Hematopoietic multipotent progenitor cell treated with erythropoietin and hydrocortisone succinate and interleukin-3 and kit ligand, for 17 days (in vitro differentiated cells): ENCODE measurements around the gene SYTL2.

Experiments
- DNase-seq: peaks from one replicate; pipeline ENCODE4 v3.0.0-alpha.2; 2015; ENCODE audit warnings: low spot score

Gene SYTL2

DNA sequence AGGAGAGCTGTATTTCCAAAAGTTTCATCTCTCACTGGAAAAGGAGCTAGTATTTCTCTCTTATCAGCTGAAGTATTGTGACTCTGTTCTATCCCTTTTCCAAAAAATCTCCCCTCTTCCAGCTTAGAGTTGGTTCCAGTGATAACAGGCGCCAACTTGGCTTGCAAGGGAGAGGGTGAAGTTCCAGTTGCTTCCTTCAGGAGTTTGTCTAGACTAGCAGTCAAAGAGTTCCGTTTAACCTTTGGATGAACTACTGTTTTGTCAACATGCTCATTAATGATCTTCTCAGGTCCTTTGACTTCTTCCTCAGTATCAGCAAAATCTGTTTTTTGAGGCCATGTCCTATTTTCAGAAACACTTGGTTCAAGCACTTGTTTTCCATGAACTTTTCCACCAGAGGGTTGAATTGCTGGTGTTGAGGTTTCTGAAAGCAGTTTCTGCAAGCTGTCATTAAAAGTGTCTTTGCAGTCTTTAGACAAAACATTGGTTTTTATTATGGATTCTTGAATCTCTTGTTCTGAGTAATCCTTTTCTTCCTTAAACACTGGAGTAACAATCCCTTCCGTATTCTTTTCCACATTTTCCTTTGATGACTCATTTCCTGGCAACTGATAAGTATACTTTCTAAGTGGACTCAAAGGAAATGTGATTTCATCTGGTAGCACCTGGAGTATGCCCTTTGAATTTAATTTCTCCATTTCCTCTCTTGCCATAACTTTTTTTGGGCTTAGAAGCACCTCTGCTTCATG, 85.3 kb downstream of the SYTL2 start:
- no peak for DNase-seq

DNA sequence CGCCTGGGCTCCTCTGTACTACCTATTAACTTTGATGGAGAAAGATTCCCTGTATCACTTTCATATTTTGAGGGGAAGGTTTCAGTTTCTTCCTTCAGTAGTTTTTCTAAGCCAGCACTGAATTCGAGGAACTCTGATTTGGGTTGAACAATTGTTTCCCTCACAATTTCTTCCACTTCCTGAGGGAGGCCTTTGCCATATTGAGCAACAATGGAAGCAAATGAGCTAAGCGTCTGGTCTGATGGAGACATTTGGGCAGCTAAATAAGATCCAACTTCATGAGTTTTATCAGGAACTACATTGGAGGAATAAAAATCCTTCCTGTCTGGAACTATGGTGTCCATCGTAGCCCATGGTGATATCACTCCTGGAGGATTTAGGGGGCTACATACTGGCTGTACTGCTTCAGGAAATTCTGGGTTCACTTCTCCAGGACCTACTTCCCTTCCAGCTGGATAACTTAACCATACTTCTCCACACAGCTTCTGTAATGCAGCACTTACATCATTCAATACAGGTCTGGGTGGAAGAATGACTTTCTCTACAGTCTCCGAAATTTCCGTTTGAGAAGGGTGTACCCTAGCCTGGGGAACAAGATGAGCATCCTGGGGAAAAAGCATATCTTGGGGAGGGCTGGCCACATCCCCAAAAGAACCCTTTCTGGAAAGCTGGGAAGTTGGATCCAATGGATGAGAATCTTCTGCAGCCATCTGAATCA, 86.0 kb downstream of the SYTL2 start:
- no peak for DNase-seq

DNA sequence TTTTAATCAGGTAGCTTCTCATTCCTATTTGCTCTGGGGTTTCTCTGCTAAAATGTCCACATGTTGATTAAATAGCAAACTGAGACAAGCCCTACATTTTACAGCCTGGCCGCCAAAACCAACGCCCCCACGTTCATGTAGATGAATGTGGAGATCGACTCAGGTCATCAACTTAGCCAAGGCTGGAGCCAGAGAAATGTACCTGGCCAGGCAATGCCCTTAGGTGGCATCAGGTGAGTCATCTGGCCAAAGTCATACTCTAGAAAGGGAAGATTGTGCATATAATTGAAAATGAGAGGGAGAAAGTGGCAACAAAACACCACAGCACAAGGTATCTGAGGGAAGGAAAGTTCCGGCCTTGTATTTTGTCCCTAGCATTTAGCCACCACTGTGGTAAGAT, 87.9 kb downstream of the SYTL2 start:
- DNase-seq: no peak

DNA sequence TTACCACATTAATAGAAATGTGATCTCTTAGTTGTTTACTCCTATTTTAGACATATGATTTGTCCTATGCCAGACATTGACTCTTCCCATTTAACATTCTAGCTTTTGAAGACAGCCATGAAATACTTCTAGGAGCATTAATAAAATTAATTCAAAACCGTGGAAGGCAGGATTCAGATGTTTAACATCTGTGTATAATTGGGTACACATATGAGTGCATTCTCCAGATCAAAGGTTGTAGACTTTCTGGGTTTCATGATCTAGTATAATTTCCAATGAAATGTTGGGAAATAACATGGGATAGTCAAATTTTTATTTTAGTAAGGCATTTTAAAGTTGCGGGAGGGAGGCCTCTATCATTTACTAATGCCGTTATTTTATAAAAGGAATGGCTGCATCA, 89.8 kb downstream of the SYTL2 start:
- DNase-seq: no peak

DNA sequence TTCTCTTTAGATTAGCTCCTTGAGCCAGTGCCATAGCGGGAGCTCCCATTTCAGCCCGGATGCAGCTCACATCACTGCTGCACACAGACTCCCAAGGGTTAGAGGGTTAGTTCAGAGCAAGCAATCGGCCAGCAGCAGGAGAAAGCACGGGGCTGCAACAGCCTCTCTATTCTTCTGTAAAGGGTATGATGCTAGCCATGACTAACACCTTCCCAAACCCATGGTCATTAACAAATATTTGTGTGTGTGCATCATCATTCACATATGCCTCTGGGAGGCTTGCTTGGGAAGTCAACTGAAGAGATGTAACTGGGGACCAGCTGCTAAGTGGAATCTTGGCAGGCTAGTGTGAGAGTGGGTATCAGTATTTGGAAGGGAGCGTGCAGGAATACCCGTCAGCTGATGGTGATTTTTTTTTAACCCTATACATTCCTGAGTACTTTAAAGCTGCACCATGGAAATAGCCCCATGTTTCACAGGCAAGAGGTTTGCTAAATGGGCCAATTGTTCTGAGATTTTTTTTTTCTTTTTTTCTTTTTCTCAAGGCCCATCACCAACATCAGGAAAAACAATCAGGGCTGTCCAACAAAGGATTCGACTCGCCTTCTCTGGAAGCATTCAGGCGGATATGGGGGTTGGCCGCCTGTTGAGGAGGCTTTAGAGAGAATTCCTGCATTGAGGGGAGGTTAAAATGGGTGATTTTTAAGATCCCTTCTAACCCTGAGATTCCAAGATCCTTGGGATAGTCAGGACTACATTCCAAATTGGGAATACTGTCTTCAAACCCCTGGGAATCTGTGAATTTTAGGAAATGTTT, 91.7 kb downstream of the SYTL2 start:
- no peak for DNase-seq

DNA sequence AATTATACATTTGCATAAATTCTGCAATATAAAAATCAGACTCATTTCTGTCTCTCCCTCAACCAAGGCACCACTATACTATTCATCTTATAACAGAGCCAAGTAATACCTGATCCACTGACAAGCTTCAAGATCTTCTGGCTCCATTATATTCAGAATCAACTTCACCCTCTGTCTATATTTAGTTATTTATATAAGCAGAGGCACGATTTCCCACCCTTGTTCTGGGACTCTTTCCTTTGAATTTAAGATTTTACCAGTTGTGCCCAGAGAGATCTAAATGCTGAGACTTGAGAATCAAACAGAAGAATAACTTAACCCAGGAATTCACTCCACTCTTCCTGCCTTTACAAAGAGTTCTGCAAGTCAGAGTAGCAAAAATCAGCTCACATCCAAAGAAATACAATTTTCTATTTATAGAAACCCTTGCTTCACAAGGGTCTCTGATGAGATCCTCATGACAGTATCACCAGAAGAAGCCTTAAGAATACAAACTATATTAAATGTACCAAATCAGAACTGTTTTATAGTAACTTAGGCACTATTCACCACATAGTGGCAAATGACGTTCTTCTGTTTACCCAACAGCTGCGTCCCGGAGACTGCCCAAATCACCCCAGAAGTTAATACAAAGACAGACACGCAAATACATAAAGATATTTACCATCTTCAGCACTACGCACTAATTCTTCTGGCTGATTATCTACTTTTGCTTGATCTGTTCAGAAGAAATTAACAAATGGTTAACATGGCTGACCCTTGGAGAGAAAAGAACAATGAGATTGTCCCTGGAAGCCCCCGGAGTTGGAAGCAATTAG, 92.6 kb downstream of the SYTL2 start:
- no peak for DNase-seq

DNA sequence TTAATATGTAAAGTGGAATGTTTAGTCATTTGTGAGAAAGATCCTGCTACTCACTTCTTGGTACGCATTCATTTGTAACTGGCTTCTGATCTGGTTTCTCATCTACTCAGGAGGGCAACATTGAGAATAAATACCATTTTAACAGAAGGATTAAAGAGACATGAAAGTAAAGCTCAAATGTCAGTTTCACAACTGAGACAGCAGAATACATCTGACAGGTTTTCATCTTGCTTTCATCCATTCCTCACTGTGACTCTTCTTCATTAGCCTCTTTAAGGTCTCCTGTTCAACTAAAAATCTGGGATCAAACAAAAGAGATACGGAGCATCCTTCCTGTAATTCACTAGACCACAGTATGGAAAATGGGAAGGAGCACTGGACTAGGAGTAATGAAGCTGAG, 93.5 kb downstream of the SYTL2 start:
- DNase-seq: no peak

DNA sequence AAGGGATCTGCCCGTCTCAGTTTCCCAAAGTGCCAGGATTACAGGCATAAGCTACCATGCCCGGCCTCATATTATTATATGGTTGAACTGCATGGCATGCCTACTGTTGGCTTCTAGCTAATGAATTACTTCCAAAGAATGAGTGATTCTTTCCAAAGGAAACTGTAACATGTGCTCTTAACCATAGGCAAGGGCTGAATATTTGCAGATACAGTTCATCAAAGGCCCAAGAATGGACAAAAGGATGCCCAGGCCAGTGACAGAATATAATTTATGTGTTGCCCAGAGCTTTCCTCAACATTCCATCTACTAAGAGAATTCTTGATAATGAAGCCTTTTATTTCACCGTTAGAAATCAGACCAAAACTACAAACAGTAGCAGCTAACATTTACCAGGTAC, 98.0 kb downstream of the SYTL2 start:
- DNase-seq: no peak

DNA sequence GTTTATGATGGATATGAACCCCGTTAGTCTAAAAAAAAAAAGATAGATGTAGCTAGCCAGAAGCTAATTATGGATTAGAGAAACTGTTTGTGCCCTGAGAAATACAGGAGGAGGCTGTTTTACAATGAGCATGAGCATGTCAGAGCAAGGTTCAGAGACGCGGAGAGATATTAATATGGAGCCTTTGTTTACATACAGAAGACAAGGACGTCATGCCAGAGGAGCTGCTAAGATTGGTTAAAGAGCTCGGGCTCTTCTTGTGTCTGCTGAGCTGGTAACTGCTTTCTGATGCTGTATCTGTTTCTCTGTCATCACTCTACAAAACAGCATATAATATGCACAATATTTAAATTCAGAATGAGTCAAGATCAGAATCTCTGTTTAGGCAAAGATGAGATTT, 100.0 kb downstream of the SYTL2 start:
- DNase-seq: no peak

DNA sequence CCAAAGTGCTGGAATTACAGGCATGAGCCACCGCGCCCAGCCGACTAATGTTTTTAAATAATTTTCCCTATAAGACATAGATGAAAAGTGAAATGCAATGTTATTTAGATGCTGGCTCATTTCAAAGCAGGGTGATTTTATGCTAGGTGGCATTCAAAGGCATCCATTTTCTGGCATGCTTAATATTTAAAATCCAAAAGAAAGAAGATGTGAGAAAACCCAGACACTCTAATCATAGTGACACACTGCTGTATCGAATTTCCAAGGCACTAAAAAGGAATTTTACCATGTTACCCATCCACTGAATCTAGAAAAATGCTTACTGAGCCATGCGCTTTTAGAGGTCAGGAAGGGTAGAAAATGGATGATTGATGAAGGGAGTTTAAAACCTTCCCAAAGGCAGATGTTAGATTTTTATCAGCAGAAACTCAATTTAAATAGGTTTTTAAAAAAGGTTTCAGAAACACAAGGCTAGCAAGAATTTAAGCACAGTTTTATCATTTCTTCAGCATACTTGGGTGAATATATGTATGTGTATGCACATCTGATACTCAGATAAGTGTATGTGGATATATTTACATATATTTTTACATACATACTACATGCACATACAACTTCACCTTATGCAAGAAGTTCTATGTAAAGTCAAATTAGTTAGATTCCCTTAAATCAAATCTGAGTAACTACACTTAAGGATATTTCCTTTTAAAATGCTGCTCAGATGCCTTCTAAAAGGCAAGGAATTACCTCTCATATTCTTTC, 100.8 kb downstream of the SYTL2 start:
- DNase-seq: no peak

DNA sequence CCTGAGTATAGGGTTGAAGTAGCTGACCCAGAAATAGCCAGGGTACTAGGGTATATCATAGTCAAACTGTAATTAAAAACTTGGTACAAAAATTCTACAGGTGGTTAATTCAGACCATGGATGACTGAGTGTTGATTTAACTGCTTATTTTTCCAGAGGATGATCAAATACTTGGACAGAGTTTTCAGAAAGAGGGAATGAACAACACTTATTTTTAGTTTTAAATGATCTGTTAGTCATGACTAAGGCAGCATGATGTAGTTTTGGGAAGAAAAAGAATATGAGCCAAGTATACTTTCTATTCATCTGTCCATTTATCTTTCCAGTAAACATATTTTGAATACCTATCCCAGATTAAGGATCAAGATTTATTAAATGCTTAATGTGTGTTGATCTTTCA, 105.1 kb downstream of the SYTL2 start:
- no peak for DNase-seq

DNA sequence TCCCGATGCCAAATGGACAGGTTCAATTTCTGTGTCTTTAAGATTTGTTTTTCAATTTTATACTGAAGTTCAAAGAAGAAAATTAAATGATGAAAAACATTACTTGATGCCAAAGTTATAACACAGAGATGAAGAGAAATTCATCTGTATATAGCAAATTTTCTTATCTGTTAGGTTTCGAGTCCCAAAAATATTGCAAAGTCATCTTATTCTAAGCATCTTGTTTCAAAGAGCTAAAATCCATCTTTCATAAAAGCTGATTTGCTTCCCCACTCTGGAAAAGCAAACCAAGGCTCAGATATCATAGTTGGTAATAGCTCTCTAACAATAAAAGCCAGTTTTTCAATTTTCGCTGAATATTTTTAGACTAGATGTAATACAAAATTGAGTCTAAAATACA, 106.0 kb downstream of the SYTL2 start:
- no peak for DNase-seq

DNA sequence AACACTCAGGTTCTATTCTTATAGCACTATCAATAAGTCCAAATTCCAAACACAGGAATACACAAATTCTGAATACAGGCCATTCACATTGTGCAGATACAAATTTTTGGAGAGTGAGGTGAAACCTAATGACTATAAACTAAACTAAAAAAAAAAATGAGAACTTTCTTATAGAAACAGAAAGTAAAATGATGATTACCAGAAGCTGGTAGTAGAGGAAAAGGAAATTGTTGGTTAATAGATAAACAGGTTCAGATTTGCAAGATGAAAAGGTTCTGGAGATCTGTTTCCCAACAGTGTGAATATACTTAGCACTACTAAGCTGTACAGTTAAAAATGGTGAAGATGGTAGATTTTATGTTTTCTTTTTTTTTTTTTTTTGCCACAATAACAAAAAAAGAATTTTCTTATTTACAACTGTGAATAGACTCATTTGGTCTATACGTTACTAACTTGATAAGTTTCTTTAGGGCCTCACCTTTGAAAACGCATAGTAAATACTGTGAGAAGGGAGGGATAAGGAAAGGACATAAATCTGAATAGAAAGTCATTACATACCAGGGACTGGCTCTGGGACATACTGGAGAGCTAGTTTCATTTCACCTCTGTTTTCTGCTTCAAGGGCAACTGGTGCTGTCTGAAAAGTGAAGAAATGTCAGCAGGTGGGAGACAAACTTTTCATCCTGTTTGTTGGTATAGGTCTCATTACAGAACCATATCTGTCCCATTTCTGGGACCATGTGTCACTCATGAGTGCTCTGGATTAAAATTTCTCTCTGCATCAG, 110.8 kb downstream of the SYTL2 start:
- DNase-seq: no peak

DNA sequence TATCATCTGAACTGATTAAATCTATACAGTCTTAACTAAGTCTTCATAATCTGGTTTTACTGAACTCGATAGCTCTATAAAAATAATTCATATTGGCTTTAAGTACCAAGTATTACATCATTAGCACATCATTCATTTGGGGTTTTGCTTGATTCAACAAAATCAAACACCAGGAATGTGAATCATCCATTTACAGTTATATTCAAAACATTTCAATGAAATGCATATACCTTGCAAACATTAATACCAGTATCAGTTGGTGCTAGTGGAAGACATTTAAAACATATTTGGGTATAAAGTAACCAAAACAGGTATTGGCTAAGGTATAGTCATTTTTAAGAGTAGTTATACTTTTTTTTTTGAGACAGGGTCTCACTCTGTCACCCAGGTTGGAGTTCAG, 112.7 kb downstream of the SYTL2 start:
- no peak for DNase-seq

DNA sequence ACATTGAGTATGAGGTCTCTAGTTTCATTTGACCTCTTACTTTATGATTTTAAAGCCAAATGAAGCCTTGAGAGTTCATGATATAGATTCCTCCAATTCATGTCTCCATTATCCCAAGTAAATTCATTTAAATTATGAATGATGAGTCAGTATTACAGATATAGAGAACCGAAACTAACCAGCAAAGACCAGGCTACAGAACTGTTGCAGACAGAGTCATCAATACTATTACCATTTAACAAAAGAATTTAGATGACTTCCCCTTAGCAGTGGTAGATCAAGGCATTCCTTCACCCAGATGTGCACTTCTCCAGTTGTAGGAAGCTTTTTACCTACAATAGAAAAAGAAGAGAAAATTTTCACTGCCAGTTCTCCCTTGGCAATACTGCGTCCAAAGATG, 113.2 kb downstream of the SYTL2 start:
- DNase-seq: no peak

DNA sequence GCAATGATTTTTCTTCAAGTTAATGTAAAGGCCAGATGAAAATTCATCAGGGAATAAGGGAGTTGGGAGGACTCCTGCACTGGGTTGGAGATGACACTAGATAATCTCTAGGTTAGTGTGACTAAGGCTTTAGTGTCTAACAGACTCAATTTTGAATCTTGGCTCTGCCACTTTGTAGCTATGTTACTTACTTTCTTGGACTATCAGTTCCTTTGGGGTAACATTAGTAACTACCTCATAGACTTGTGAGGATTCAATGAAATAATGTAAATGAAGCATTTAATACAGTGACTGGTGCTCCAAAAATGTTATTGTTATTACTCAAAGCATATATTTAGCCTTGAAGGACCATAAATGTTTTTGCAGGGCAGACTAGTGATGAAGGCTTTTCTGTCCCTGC, 115.4 kb downstream of the SYTL2 start:
- no peak for DNase-seq

DNA sequence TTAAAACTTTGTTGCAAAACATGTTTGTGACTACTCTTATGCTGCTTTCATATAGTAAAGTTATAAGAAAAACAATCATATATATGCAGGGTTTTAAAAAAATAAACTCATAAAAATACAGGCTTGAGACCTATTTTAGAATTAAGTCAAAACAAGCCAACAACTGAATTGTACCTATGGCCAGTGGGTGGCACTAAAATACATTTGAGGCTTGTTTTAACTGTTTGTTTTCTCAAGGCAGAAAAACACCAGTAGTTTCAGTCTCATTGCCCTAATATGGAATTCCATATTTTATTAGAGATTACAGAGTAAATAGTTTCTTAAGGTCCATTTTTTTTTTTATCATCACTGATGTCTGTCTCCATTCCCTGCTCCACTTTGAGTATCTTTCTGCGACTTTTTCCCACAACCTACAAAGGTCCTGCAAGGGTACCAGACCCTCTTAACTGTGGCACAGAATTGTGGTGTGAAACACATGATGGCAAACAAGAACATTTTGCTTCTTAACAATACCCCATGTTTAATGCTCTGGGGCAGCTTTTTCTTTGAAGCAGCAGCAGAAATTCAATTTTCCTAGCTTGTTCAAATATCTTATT, 116.5 kb downstream of the SYTL2 start:
- DNase-seq: peak; percentile 19

DNA sequence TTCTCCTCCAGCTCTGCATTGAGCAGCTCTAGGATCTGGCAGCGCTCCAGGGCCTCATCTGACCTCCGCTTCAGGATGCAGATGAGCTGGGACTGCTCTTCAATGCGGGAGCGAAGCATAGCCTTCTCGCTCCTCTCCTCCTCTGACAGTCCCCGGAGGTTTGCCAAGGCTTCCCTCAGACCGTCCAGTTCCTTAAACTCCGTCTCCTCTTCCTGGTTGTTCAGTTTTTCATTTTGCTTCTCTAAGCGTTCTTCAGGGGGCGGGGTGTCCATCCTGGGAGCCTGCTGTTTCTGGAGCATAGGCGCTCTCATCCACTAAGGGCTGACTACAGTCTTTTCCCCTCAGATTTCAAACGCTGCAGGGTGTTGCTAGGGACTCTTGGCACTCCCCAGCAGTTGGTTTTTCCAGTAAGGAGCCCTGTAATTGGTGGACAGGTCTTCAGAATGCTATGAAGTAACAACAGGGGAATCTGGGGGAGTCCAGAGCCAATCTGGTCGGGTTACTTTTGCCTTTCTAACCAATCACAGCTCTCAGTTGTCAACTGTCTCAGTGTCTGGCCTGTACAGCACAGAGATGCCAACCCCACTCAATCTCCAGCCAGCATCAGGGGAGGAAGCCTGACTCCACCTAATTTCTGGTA, 125.0 kb downstream of the SYTL2 start, which contains the start of gene CCDC89:
TSS of gene CCDC89 (minus strand) at position 376 of the 640 bp plus-strand sequence. CDS start at position 311, 65 bp downstream.
- DNase-seq: no peak

DNA sequence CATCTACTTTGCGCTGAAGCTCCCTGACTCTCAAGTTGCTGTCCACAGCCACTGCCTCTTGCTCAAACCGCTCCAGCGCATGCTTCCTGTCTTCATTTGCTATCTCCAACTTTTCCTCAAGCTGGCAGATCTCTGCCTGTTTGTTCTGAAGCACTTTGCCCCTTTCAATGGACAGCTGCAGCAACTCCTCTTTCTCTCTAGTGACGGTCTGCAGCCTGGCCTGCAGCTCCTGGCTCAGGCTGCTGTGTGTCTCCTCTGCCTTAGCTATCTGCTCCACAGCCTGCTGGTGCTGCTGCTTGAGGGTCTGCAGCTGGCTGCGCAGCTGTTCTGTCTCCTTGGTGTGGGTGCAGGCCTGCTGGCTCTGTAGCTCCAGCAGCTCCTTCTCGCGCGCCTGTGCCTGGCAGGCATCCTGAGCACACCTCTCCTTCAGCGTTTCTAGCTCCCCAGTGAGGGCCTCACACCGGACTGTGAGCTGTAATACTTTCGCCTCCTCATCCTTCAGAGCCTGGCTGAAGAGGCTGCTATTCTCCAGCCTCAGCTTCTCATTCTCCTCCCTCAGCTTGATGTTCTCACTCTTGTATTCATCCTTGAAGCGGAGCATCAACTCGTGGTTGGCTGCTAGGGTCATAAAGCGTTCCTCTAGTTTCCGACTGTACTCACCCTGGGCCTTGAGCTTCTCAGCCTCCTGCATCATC, 125.7 kb downstream of the SYTL2 start:
- DNase-seq: no peak
